ENCODE data around the gene PRPF40A.

PRPF40A gene

DNA sequence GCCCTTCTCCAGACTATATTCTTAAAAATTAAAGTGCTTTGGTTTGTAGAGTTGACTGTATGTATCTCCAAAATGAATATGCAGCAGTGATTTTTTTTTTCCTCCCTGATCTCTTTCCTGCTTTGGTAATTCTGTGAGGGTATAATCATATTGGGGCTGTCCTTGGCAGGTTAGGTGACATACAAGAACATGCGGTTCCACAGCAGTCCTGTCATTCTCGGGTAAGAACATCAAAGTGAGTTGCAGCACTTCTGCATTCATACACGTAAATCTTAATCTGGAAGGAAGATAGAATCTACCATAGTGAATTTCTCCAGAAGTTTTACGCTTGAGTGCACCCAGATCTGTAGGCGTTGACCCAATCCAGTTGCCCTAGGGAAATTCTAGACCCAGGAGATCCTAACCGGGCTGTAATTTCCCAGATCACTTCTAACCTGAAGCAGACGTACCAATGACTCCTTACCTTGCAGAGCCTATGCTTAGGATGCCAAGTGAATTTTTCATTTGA is 109.4 kb downstream of the PRPF40A start:
- H3K9me3 ChIP-seq (ENCODE audit: control extremely low read depth in 1 of 5, control insufficient read depth in 4 of 5, insufficient read depth in 2 of 5, low read depth in 1 of 5, low read length in 4 of 5) = no peaks in the 10 kb centered on the region
- peaks cover 14 to 25% (median 16%) of the 10 kb centered on the region in 4 experiments for H3K4me1 ChIP-seq (ENCODE audit: control extremely low read depth in 1 of 4, control insufficient read depth in 4 of 4, insufficient read depth in 4 of 4, low read length in 3 of 4)
- POLR2A ChIA-PET = no interaction called here
- H3K27me3 ChIP-seq (replicated peaks in 2 of 5; ENCODE audit: control insufficient read depth in 4 of 5, insufficient read depth in 5 of 5, low read length in 4 of 5) = no peaks in the 10 kb centered on the region
- WGBS (ENCODE audit: insufficient coverage) = 100% methylated on average over 6 of the region's 7 CpGs
- CTCF ChIA-PET = interaction anchor here (0.6 kb wide), 1 partner anchor 590 kb away, joined by 3 read pairs; no protein-coding TSS in a partner anchor
- DNase-seq = no peak
- H3K27ac ChIP-seq (ENCODE audit: insufficient read depth in 1 of 2, low read depth in 1 of 2, low read length in 2 of 2, poor library complexity in 1 of 2, severe bottlenecking in 2 of 2) = no peak overlapping the region
- H3K4me3 ChIP-seq (ENCODE audit: control insufficient read depth in 1 of 7, extremely low read depth in 1 of 7, insufficient read depth in 4 of 7, low read depth in 2 of 7, low read length in 6 of 7) = no peak overlapping the region
- no peaks in the 10 kb centered on the region for H3K36me3 ChIP-seq (ENCODE audit: control insufficient read depth in 4 of 4, insufficient read depth in 4 of 4, low read length in 3 of 4)

DNA sequence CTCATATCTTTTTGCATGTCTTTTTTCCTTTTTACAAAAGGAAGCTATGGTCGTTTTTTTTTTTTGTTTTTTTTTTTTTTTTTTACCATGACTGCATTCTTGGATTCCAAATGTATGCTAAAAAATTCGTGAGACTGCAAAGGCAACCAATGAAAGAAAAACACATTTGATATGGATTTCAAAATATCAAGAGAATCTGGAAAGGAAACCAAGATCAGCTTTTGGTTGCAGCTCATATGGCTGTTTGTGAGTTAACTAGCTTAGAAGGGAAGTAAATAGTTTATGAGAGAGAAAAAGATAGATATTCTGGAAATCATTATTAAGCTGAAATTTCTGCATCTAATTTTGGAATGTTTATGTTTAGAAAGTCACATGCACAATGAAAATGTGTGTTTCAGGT is 110.3 kb downstream of the PRPF40A start:
- Histone ChIP-seq H3K4me1 (ENCODE audit: control extremely low read depth in 1 of 4, control insufficient read depth in 4 of 4, insufficient read depth in 4 of 4, low read length in 3 of 4) (peaks cover 6 to 19% (median 8%) of the 10 kb centered on the region in 4 experiments), H3K27ac (ENCODE audit: insufficient read depth in 1 of 2, low read depth in 1 of 2, low read length in 2 of 2, poor library complexity in 1 of 2, severe bottlenecking in 2 of 2) (no peak overlapping the region), H3K36me3 (ENCODE audit: control insufficient read depth in 4 of 4, insufficient read depth in 4 of 4, low read length in 3 of 4) (no peaks in the 10 kb centered on the region), H3K9me3 (ENCODE audit: control extremely low read depth in 1 of 5, control insufficient read depth in 4 of 5, insufficient read depth in 2 of 5, low read depth in 1 of 5, low read length in 4 of 5) (no peaks in the 10 kb centered on the region), H3K4me3 (ENCODE audit: control insufficient read depth in 1 of 7, extremely low read depth in 1 of 7, insufficient read depth in 4 of 7, low read depth in 2 of 7, low read length in 6 of 7) (no peak overlapping the region), H3K27me3 (replicated peaks in 2 of 5; ENCODE audit: control insufficient read depth in 4 of 5, insufficient read depth in 5 of 5, low read length in 4 of 5) (no peaks in the 10 kb centered on the region)
- no peak for DNase-seq
- POLR2A ChIA-PET = interaction anchor here (0.6 kb wide), 1 partner anchor 413 kb away, joined by 3 read pairs; no protein-coding TSS in a partner anchor
- CTCF ChIA-PET = interaction anchor here (0.7 to 1.4 kb wide), 5 partner anchors 12 to 569 kb away, joined by 3 to 4 read pairs (median 4); no protein-coding TSS in a partner anchor
- no CpG with 5 or more reads among the region's 2 CpGs for WGBS (ENCODE audit: insufficient coverage)

DNA sequence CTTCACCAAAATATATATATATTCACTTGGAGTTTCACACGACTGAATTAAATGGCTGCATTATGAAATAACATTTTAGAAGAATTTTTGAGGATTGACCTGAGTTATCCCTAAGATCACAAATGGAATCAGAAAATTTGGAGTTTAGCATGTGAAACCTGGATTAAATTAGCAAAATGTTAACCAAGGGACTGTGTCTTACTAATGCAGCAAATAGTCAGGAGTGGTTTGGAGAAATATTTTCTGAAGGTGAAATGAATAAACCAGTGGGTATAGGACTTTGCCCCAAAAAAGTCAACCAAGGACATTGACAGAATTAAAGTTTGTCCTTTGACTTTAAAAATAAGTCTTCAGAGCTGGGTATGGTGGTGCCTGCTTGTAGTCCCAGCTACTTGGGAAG is 111.2 kb downstream of the PRPF40A start:
- no peak overlapping the region for H3K27ac ChIP-seq (ENCODE audit: insufficient read depth in 1 of 2, low read depth in 1 of 2, low read length in 2 of 2, poor library complexity in 1 of 2, severe bottlenecking in 2 of 2)
- POLR2A ChIA-PET = no interaction called here
- no peak for DNase-seq
- 100% methylated on average over 1 of the region's 1 CpG for WGBS (ENCODE audit: insufficient coverage)
- H3K27me3 ChIP-seq (replicated peaks in 2 of 5; ENCODE audit: control insufficient read depth in 4 of 5, insufficient read depth in 5 of 5, low read length in 4 of 5) = no peaks in the 10 kb centered on the region
- H3K36me3 ChIP-seq (ENCODE audit: control insufficient read depth in 4 of 4, insufficient read depth in 4 of 4, low read length in 3 of 4) = no peaks in the 10 kb centered on the region
- H3K4me3 ChIP-seq (ENCODE audit: control insufficient read depth in 1 of 7, extremely low read depth in 1 of 7, insufficient read depth in 4 of 7, low read depth in 2 of 7, low read length in 6 of 7) = no peak overlapping the region
- H3K9me3 ChIP-seq (ENCODE audit: control extremely low read depth in 1 of 5, control insufficient read depth in 4 of 5, insufficient read depth in 2 of 5, low read depth in 1 of 5, low read length in 4 of 5) = no peaks in the 10 kb centered on the region
- H3K4me1 ChIP-seq (ENCODE audit: control extremely low read depth in 1 of 4, control insufficient read depth in 4 of 4, insufficient read depth in 4 of 4, low read length in 3 of 4) = peaks cover 0 to 12% (median under 1%) of the 10 kb centered on the region in 4 experiments
- CTCF ChIA-PET = interaction anchor here (0.9 to 1.4 kb wide), 3 partner anchors 18 to 568 kb away, joined by 4 read pairs; no protein-coding TSS in a partner anchor

DNA sequence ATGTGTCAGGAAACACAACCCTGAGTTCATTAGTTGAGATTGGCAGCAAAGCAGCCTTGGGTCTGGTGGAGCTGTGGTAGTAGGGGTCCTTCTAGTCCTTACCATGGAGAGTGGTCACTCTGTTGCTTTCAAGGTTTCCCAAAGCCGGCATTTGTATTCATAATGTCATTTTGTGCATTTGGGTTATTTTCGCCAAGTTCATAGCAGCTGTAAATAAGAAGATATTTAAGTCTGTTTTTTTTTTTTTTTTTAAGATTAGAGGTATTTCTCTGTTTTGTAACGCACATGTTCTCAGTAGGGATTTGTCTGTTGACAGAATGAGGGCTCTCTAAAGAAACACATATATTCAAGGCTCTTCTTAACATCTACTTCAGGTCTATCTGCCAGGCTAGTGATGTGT is 114.1 kb downstream of the PRPF40A start:
- Histone ChIP-seq H3K4me1 (ENCODE audit: control extremely low read depth in 1 of 4, control insufficient read depth in 4 of 4, insufficient read depth in 4 of 4, low read length in 3 of 4) (peaks cover 0 to 8% (median under 1%) of the 10 kb centered on the region in 4 experiments), H3K4me3 (ENCODE audit: control insufficient read depth in 1 of 7, extremely low read depth in 1 of 7, insufficient read depth in 4 of 7, low read depth in 2 of 7, low read length in 6 of 7) (no peak overlapping the region), H3K9me3 (ENCODE audit: control extremely low read depth in 1 of 5, control insufficient read depth in 4 of 5, insufficient read depth in 2 of 5, low read depth in 1 of 5, low read length in 4 of 5) (no peaks in the 10 kb centered on the region), H3K36me3 (ENCODE audit: control insufficient read depth in 4 of 4, insufficient read depth in 4 of 4, low read length in 3 of 4) (no peaks in the 10 kb centered on the region), H3K27me3 (replicated peaks in 2 of 5; ENCODE audit: control insufficient read depth in 4 of 5, insufficient read depth in 5 of 5, low read length in 4 of 5) (no peaks in the 10 kb centered on the region), H3K27ac (ENCODE audit: insufficient read depth in 1 of 2, low read depth in 1 of 2, low read length in 2 of 2, poor library complexity in 1 of 2, severe bottlenecking in 2 of 2) (no peak overlapping the region)
- no peak for DNase-seq
- CTCF ChIA-PET = interaction anchor here (1.2 kb wide), 1 partner anchor 24 kb away, joined by 5 read pairs; no protein-coding TSS in a partner anchor
- POLR2A ChIA-PET = no interaction called here
- WGBS (ENCODE audit: insufficient coverage) = 100% methylated on average over 3 of the region's 3 CpGs

DNA sequence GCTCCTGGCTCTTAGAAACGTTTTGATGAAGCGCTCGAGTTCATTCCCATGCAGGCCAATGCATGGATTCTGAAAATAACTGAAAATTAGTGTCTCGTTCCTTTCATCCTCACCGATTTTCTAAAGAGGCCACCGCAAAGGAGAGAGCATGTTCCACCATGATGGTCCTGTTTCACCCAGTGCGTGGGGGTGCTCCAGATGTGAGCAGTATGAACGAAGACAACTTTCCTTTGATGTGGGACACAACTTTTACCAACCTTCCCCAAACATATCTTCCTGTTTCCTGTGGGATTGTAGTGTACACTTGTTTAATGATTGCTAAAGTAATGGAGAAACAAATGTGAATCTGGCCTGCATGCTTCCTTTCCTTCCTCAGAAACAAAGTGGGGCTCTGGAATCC is 114.5 kb downstream of the PRPF40A start:
- H3K27ac ChIP-seq (ENCODE audit: insufficient read depth in 1 of 2, low read depth in 1 of 2, low read length in 2 of 2, poor library complexity in 1 of 2, severe bottlenecking in 2 of 2) = no peak overlapping the region
- H3K4me3 ChIP-seq (ENCODE audit: control insufficient read depth in 1 of 7, extremely low read depth in 1 of 7, insufficient read depth in 4 of 7, low read depth in 2 of 7, low read length in 6 of 7) = no peak overlapping the region
- ChIA-PET CTCF (interaction anchor here (1.2 kb wide), 1 partner anchor 25 kb away, joined by 5 read pairs; no protein-coding TSS in a partner anchor), POLR2A (no interaction called here)
- no peaks in the 10 kb centered on the region for H3K36me3 ChIP-seq (ENCODE audit: control insufficient read depth in 4 of 4, insufficient read depth in 4 of 4, low read length in 3 of 4)
- WGBS (ENCODE audit: insufficient coverage) = 100% methylated on average over 5 of the region's 8 CpGs
- no peaks in the 10 kb centered on the region for H3K9me3 ChIP-seq (ENCODE audit: control extremely low read depth in 1 of 5, control insufficient read depth in 4 of 5, insufficient read depth in 2 of 5, low read depth in 1 of 5, low read length in 4 of 5)
- H3K27me3 ChIP-seq (replicated peaks in 2 of 5; ENCODE audit: control insufficient read depth in 4 of 5, insufficient read depth in 5 of 5, low read length in 4 of 5) = no peaks in the 10 kb centered on the region
- peaks cover 0 to 8% (median under 1%) of the 10 kb centered on the region in 4 experiments for H3K4me1 ChIP-seq (ENCODE audit: control extremely low read depth in 1 of 4, control insufficient read depth in 4 of 4, insufficient read depth in 4 of 4, low read length in 3 of 4)
- DNase-seq = no peak

Measured in common myeloid progenitor, CD34-positive (primary cell).